ENCODE results near the gene FIGN. TPM values are rescaled to one million over a fixed set of nuclear protein-coding genes. Genes with fewer than 3 reads are reported as not detected.

FIGN gene
- total RNA-seq, 1 experiment from 2014 or later, result 2.0 TPM

DNA sequence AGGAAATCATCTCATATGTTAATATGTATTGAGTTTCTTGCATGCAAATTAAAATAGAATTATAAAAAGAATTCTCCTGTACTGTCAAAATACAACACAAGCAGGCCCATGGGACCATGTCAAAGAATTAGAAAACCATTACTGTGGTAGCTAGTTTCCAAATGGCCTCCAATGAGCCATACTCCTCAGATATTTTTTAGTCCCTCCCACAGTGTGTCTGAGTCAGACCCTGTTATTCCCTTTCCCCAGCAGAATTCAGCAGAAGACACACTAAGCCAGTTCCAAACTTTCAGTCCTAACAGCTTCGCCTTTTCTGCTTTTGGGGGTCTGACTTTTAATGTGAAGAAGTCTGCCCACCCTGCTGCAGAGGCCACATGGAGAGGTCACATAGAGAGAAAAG is 86.7 kb downstream of the FIGN start:
- in situ Hi-C loops (cut with HindIII; ENCODE audit: low pct_unique_long_range_greater_than_20kb, low sequenced_read_pairs), result no loop called here
- no peak for DNase-seq (ENCODE audit: low read depth, low spot score)

DNA sequence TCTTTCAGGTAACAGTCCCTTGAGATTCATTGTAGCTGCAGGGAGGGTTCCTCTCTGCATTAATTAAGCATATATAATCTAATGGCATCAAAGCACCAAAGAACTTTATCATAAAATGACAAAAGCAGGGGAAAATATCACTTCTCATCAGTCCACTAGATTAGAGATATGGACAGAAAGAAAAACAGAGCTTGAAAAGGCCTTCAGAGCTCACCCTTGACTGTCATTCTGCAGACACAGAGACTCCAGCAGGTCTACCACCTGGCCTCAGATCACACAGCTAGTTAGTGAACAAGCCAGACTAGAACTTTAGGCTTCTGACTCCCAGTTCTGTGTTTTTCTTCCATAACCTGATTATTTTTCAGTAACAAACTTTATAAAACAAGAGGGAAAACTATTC is 88.5 kb downstream of the FIGN start:
- no peak for DNase-seq (ENCODE audit: low read depth, low spot score)
- in situ Hi-C loops (cut with HindIII; ENCODE audit: low pct_unique_long_range_greater_than_20kb, low sequenced_read_pairs), result no loop called here

DNA sequence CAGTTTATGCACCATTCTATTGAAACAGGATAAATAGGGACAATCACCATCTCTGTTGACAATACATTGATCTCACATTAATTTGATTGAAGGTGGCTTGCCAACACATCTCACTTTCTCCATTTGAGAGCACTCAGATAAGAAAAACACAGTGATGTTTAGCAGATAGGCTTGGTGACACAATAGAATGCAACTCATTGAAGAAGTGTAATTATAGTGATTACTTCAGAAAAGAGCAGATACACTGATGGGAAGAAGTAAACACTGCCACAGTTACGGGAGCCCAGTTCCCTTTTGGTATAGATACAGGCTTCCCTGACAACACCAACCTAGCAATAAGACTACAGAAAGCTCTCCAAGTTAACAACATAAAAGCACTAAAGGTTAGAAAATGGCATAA is 89.1 kb downstream of the FIGN start:
- in situ Hi-C loops (cut with HindIII; ENCODE audit: low pct_unique_long_range_greater_than_20kb, low sequenced_read_pairs), result no loop called here
- DNase-seq (ENCODE audit: low read depth, low spot score), result no peak

DNA sequence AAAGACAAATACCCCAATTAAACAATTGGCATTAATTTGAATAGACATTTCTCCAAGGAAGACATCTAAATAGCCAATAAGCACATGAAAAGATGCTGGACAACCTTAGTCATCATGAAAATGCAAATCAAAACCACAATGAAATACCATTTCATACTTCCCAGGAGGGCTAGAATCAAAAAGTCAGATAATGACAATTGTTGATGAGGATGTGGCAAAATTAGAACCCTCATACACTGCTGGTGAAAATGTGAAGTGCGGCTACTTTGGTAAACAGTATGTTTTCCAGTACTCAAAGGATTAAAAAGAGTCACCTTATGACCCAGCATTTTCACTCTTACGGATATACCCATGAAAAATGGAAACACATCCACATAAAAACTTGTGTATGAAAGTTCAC is 91.6 kb downstream of the FIGN start:
- no peak for DNase-seq (ENCODE audit: low read depth, low spot score)
- in situ Hi-C loops (cut with HindIII; ENCODE audit: low pct_unique_long_range_greater_than_20kb, low sequenced_read_pairs), result no loop called here

DNA sequence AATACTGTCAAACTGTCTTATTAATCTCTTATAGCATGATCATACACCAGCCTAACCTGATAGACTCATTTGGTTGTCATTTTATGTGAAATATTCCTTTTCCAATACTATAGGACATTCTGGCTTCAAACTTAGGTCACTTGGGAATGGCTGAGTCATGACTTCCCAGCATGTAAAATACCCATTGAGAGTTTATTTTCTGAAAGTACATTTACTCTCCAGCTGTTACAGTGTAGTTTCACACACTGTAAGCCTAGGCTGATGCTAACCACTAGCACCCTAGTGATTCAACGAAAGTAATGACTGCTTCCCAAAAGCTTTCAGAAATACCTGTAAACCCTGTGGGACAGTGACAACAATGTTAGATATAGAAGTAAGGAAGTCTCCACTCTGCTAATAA is 93.8 kb downstream of the FIGN start:
- in situ Hi-C loops (cut with HindIII; ENCODE audit: low pct_unique_long_range_greater_than_20kb, low sequenced_read_pairs), result no loop called here
- no peak for DNase-seq (ENCODE audit: low read depth, low spot score)

DNA sequence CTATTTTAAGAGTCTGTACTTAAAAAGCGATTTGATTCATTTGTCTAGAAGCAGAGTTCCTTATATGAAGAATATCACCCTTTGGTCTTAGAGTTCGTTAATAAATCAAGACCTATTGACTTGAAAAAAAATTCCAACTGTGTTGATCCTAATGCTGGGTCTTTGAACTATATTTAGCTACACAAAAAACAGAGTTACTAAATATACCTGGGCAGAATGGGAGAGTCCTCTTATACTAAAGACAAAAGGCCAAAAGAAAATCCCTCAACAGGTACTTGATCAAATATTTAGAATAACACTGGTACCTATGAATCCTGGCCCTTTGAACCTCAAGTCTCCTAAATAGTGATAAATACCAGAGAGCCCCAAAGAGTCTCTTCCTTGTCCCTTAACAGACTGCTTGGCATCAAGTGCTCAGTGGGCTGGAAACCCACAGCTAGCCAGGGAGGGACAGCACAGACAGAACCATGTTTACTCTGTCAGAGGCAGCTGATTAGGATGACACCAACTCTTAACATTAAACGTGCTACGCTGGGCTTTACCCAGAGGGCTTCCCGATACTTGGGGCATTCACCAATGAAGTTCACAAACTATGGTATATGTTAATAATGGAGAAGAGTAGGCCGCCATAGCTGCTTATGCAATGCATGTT is 95.1 kb downstream of the FIGN start:
- DNase-seq (ENCODE audit: low read depth, low spot score), result no peak
- in situ Hi-C loops (cut with HindIII; ENCODE audit: low pct_unique_long_range_greater_than_20kb, low sequenced_read_pairs), result no loop called here

DNA sequence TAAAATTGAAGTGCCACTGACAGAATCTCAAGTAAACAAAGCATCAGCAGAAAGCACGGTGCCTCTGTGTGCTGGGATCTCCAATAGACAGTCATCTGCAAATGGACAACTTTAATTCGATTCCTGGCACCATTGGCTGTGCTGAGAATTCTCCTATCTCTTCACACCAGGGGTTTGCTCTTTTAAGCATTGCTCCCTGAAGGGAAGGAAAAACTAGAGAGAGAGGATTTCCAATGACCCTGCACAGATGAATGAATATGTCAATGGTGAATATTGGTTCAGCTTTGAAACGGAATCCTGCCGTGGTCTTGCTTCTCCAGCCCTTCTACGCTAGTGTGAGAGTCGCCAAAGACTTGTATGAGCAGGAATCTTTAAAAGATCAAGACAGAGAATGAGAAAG is 97.9 kb downstream of the FIGN start:
- in situ Hi-C loops (cut with HindIII; ENCODE audit: low pct_unique_long_range_greater_than_20kb, low sequenced_read_pairs), result no loop called here
- DNase-seq (ENCODE audit: low read depth, low spot score), result no peak

DNA sequence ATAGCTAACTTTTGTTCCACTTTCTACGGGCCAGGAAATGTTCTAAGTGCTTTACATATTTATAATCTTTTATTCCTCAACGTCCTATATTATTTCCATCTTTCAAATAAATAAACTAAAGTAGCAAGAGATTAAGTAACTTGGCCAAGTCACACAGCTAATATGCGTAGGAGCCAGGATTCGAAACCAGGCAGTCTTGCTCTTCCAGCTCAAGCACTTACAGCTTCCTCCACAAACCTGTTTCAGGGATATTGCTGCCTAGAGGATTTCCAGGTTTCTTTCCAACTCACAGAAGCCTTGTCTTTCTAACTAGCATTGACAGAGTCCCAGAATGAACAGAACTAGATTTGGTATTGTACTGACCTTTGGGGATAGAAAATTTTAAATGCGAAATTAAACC is 102.5 kb downstream of the FIGN start:
- DNase-seq (ENCODE audit: low read depth, low spot score), result no peak
- in situ Hi-C loops (cut with HindIII; ENCODE audit: low pct_unique_long_range_greater_than_20kb, low sequenced_read_pairs), result no loop called here

DNA sequence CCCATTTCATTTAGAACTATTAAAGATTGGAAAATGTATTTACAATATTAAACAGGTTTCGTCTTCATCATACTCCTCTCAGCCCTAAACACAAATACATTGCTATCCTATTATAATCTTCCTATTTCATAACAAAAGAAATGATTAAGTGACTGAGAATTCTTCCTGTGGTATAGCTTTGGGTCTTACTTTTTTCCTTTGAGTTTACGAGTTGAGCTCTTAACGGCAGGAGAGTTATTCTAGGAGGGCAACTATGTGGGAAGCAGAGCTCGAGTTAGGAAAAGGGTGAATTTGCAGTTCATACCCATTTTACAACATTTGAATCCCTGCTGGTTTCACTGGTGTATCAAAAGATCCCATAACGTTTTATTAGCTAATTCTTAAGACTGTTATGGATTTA is 105.0 kb downstream of the FIGN start:
- in situ Hi-C loops (cut with HindIII; ENCODE audit: low pct_unique_long_range_greater_than_20kb, low sequenced_read_pairs), result no loop called here
- DNase-seq (ENCODE audit: low read depth, low spot score), result no peak

DNA sequence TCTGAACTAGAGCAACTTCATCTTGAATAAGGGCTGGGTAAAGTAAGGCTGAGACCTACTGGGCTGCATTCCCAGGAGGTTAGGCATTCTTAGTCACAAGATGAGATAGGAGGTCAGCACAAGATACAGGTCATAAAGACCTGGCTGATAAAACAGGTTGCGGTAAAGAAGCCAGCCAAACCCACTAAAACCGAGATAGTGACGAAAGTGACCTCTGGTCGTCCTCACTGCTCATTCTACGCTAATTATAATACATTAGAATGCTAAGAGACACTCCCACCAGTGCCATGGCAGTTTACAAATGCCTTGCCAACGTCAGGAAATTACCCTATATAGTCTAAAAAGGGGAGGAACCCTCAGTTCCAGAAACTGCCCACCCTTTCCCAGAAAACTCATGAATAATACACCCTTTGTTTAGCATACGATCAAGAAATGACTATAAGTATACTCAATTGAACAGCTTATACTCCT is 109.1 kb downstream of the FIGN start:
- no peak for DNase-seq (ENCODE audit: low read depth, low spot score)
- in situ Hi-C loops (cut with HindIII; ENCODE audit: low pct_unique_long_range_greater_than_20kb, low sequenced_read_pairs), result no loop called here

DNA sequence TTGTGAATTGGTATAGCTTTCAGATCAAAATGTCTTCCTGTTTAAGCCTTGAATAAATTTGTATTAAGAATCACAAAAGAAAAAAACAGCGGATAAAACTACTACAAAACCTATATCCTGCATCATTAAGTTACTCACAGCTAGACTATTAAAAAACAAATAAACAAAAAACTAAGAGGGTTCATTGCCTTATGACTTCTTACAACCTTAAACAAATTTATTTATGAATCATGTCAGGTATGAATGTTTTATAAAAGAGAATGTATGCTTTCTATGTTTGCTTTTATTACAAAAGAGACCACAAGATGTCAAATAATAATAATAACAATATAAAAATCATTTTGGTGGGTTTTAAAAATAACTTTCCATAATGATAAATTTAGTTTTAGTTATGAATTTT is 109.6 kb downstream of the FIGN start:
- in situ Hi-C loops (cut with HindIII; ENCODE audit: low pct_unique_long_range_greater_than_20kb, low sequenced_read_pairs), result no loop called here
- DNase-seq (ENCODE audit: low read depth, low spot score), result no peak

DNA sequence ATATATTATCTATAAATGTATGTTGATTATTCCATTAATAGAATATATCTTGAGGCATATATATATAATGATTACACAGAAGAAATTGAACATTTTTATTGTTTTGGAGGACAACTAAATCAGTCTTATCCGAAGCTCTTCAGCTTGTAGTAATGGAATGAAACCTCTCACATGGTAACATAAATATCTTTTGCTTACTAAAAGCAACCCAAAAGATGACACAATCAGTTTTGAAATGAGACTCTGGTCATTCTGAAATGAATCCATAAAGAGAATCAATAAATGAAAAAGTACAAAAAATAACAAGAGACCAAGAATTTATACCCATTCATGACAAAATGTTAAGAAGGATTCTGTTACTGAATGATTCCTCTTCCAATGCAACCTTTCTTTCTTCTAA is 110.2 kb downstream of the FIGN start:
- in situ Hi-C loops (cut with HindIII; ENCODE audit: low pct_unique_long_range_greater_than_20kb, low sequenced_read_pairs), result no loop called here
- no peak for DNase-seq (ENCODE audit: low read depth, low spot score)

DNA sequence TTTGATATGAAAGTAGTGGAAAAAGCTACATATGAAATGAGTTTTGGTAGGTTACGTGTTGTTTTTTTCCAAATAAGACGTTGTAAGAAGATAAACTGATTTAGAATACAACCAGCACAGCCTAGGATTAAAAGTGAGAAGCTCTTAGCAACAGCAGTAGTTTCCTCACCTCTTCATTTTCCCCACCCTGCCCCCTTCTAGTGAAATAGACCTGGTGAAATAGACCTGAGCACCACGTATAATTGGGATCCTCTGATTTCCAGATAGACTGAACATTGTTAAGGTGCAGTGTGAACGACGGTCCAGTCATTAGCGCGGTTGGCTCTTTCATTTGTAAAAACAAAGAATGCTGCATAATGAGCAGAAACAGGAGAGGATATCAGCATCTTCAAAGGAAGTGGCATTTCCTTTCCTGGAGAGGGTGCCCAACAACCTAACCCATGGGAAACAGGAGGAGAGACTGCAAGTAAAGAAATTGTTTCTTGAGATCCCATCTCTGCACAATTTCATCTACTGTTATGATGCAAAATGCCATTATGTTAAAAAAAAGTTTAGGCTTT is 114.3 kb downstream of the FIGN start:
- no peak for DNase-seq (ENCODE audit: low read depth, low spot score)
- in situ Hi-C loops (cut with HindIII; ENCODE audit: low pct_unique_long_range_greater_than_20kb, low sequenced_read_pairs), result no loop called here

DNA sequence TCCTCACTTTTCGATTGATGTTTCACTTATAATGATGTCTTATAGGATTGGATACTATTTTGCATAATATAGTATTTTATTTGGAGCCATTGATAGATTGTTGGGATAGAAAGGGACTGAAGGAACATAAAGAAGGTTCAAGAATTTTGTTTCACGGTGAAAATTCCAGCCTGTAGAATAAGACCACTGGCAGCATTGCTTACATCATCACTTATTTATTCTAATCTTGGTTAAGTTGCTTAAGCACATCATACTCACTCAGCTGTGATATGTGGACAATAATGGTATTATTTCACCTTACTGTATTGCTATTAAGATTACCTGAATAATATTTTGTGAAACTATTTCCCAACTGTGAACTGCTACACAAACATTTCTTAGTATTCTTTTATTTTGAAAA is 118.3 kb downstream of the FIGN start:
- DNase-seq (ENCODE audit: low read depth, low spot score), result no peak
- in situ Hi-C loops (cut with HindIII; ENCODE audit: low pct_unique_long_range_greater_than_20kb, low sequenced_read_pairs), result no loop called here

DNA sequence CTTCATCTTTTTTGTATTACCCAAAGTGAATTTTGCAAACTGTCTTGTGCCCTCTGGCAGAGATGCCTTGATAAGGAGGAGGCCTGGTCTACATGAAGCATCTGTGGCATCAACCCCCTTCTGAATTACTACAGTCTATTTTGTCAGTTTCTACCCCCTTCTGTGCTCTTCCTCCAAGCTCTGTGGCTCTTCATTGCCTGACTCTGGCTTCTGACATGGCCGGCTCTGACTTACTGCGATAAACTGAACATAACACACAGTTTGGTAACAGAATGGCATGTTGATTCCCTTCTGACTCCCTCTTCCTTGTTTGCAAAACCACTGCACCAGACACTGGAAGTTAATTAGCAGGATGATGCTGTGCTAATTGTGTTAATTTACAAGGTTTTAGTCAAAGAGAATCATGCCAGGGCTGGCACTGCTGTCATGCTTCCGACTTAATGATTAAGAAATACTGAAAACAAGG is 122.5 kb downstream of the FIGN start:
- no peak for DNase-seq (ENCODE audit: low read depth, low spot score)
- in situ Hi-C loops (cut with HindIII; ENCODE audit: low pct_unique_long_range_greater_than_20kb, low sequenced_read_pairs), result no loop called here

DNA sequence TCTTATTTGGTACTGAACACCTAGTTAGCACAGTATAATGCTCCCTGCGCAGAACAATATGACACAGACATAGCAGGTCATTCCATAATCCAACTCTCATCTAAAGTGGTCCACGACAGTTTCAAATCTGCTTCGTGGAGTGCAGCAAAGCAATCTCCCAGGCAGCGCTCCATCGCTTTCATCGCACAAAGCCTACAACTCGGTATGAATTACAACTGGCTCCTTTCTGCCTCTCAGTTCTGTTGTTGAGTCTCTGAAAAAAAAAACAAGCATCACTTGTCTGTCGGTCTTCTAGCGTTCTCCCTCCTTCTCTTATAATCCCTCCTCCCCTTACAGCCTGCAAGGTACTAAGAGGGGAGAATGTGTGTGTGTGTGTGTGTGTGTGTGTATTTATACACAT is 123.5 kb downstream of the FIGN start:
- no peak for DNase-seq (ENCODE audit: low read depth, low spot score)

DNA sequence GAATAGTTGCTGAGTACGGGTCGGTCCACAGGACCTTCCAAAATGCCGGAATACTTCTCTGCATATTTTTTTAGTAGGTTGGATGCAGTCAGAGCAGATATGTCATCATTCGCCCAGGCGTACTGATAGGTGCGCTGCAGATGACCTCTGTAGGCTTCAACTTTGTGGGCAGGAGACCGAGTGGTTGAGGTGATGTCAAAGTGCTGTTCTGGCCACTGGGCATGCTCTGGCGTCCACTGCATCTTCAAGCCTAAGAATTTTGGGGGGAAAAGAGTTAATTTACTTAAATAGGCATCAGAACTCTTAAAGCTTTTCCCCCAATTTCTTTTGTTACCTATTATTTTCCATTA is 124.3 kb downstream of the FIGN start:
- DNase-seq (ENCODE audit: low read depth, low spot score), result no peak
- in situ Hi-C loops (cut with HindIII; ENCODE audit: low pct_unique_long_range_greater_than_20kb, low sequenced_read_pairs), result no loop called here

More for the DNA sequence above, 123.5 kb downstream of the FIGN start:
- in situ Hi-C loops (cut with HindIII; ENCODE audit: low pct_unique_long_range_greater_than_20kb, low sequenced_read_pairs), result no loop called here

DNA sequence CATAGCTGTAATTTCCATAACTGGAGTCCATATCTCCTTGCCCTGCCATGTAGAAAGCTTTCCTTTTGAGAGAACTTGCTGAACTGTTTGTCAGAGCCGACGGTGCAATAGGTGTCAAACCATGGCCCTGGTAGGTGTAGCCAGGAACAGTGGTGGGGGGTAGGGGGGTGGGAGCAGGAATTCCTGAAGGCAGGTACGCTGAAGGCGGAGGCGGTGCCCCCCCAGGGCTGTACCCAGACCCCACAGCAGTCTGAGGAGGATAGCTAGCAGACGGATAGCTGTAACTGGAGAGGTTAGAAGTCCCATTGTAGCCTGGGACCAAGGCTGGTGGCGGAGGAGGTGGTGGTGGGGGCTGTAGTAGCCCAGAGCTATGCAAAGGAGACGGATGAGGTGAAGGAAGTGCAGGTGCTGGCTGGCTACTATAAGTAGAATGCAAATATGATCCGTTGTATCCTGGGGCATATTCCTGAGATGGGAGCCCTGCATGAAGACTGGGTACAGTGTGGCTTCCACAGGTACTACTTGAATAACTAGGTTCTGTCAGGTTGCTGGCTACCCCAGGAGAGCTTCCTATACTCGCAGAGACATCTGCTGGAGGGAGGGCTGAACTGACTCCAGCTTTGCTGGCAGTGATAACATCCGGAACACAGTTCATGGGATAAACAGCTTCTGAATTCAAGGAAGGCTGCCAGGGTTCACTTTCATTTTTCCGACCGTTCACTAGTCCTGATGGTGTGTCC is 124.8 kb downstream of the FIGN start:
- in situ Hi-C loops (cut with HindIII; ENCODE audit: low pct_unique_long_range_greater_than_20kb, low sequenced_read_pairs), result no loop called here
- peak; percentile 53 for DNase-seq (ENCODE audit: low read depth, low spot score)

DNA sequence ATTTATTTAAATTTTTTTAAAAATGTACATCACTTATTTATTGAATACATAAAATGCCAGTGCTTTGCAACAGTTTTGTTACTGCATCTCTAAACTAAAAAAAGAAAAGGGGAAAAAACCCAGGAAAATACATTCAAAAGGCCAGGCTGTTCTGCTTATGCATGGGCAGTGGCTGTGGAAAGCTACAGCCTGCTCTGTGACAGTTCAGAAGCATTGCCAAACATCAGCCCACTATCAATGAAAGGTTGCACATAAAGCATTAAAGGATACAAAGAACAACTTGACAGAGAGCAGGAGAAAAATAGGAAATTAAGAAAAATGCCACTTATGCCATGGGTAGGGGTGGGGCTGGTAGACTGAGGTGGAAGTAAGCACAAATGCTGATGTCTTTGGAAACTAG is 128.2 kb downstream of the FIGN start:
- in situ Hi-C loops (cut with HindIII; ENCODE audit: low pct_unique_long_range_greater_than_20kb, low sequenced_read_pairs), result no loop called here
- DNase-seq (ENCODE audit: low read depth, low spot score), result no peak

All from SK-MEL-5 (cell line).